GM21381 (cell line): ENCODE measurements around the gene GPR89B.
"Not testable (repeated sequence)": the region's sequence is repeated elsewhere in the genome, so short reads cannot be mapped to it uniquely, and the experiment has no call there.

Source experiments
- ATAC-seq: cut with Tn5 transposase; IDR thresholded peaks from one replicate; pipeline ENCODE4 v1.9.1; 2021; ENCODE audit warnings: mild to moderate bottlenecking, moderate library complexity; ENCODE audit not compliant: unreplicated experiment

The GPR89B gene

GRCh38 chr1:147928236-147929132 lies at the start of gene GPR89B:
Gene GPR89B, plus strand, starts transcription at chr1:147928420. Its CDS starts 117 bp downstream, at chr1:147928537.
- ATAC-seq = peak; percentile 98

GRCh38 chr1:147879911-147880310 lies 48.3 kb upstream of the GPR89B start:
- no peak for ATAC-seq

DNA sequence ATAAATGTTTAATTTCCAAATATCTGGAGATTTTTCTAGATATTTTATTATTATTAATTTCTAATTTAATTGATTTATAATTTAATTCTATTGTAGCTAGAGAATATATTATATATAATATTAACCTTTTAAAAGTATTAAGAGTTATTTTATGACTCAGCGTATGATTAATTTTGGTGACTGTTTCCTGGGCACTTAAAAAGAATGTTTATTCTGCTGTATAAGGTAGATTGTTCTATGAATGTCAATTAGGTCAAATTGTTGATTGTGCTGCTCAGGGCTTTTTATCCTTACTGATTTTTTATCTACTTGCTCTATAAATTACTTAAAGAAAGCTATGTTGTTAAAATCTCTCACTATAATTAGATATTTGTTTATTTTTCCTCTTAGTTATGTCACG lies 45.7 kb upstream of the GPR89B start:
- ATAC-seq = no peak

- peak; percentile 66 for ATAC-seq
Measured at GRCh38 chr1:147890177-147890790, 37.9 kb upstream of the GPR89B start.

DNA sequence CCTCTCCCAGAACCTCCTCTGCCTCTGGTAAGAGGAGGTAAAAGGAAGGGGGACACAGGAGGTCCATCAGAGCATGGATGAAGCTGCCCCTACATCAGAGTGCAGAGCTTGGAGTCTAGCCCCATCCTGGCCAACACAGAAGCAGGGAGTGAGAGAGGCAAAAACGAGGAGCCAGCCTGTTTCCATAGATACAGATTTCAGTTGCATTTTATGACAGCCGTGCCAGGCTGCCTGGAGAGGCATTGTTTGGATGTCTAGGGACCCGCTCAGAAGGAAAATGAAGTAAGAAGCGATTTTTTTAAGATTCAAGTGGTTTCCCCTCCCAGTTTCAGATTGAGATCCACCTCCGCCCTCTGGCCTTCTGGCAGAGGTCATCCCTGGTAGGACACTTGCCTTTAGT lies 37.1 kb upstream of the GPR89B start:
- no peak for ATAC-seq

- no peak for ATAC-seq
Measured at GRCh38 chr1:147892216-147892615, 36.0 kb upstream of the GPR89B start.

DNA sequence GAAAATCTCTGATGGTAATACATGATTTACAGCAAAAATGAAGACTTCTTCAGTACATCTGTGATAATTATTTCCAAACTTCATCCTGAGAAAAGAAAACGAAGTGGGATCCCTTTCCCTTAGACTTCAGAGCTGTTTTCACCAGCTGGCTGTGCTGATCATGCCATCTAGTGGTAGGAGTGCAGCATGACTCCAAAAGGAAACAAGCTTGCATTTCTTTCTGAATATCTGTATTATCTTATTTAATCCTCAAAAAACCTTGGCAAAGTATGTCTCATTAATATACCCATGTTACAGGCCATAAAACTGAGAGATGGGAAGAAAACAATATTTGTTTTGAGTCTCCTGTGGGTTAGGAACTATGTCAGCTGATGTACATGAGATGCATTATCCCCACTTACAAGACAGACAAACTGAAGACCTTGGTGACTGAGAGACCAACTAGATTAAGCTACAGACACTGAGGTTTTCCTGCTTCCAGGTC lies 35.4 kb upstream of the GPR89B start:
- no peak for ATAC-seq

GRCh38 chr1:147895123-147895522 lies 33.1 kb upstream of the GPR89B start:
- ATAC-seq = no peak

- ATAC-seq = no peak
Measured at GRCh38 chr1:147897029-147897752, 31.0 kb upstream of the GPR89B start.

- no peak for ATAC-seq
Measured at GRCh38 chr1:147897789-147898188, 30.4 kb upstream of the GPR89B start.

DNA sequence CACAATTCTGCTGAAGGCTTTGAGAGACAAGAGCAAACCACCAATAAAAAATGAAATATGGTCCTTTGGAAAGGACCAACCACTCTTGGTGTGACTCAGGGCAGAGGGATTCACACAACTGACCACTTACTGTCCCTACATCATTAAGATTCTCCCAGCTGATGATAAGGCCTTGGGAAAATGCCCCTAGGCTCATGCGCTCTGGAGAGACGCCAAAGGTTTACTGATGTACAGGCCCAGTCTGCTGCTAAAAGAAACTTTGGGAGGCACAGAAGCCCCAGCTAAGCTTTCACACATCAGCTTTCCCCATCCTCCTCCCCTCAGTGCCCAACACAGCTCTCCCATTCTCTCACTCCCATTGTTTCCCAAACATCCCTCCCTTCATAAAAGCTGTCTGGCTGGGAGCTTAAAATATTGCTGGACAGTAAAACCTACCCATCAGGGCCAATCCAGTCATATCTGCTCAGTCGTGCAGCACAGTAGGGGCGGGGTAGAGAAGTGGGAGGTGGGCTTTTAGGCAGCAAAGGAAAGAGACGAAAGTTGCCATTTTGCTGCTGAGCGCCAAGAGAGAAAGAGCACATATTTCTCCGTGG lies 25.9 kb upstream of the GPR89B start, which contains the start of gene GJA8:
Gene GJA8, plus strand, starts transcription at position 543 of the 593 bp plus-strand sequence. CDS start 5,161 bp downstream, outside the sequence.
- ATAC-seq = no peak

- no peak for ATAC-seq
Measured at GRCh38 chr1:147904726-147905125, 23.5 kb upstream of the GPR89B start.

DNA sequence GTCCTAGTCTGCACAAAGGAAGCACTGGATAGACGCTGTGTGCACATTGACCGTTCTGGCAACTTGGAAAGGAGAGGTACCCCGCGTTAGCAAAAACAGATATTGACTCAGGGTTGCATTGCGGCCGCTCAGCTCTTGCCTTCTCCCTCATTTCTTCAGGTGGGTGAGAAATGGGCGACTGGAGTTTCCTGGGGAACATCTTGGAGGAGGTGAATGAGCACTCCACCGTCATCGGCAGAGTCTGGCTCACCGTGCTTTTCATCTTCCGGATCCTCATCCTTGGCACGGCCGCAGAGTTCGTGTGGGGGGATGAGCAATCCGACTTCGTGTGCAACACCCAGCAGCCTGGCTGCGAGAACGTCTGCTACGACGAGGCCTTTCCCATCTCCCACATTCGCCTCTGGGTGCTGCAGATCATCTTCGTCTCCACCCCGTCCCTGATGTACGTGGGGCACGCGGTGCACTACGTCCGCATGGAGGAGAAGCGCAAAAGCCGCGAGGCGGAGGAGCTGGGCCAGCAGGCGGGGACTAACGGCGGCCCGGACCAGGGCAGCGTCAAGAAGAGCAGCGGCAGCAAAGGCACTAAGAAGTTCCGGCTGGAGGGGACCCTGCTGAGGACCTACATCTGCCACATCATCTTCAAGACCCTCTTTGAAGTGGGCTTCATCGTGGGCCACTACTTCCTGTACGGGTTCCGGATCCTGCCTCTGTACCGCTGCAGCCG lies 20.3 kb upstream of the GPR89B start:
- ATAC-seq = no peak

- ATAC-seq = no peak
Measured at GRCh38 chr1:147912553-147912952, 15.7 kb upstream of the GPR89B start.

DNA sequence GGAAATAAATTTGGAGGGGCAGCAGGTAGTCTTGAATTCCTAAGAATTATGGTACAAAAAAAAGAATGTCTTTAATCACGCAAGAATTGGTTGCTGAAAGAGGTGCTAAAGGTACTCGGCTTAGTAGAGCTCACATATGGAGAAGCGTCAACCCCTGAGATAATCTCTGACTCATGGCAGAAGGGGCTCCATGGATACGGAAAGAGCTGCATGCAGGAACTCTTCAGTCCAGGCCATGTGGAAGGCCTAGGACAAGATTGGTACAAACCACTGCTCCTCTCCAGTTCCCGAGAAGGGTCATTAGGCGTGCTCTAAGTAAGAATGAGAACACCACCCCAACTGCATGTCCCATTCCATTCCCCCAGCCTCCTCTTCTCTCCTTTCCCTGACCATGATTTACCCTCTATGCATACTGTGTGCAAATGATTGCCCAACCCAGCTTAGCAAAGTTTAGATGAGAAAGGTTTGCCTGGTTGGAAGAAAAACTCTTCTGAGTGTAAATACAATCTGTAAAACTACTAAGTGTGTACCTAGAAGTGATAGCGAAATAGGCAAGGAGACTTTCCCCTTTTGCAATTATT lies 14.8 kb upstream of the GPR89B start:
- ATAC-seq = no peak

DNA sequence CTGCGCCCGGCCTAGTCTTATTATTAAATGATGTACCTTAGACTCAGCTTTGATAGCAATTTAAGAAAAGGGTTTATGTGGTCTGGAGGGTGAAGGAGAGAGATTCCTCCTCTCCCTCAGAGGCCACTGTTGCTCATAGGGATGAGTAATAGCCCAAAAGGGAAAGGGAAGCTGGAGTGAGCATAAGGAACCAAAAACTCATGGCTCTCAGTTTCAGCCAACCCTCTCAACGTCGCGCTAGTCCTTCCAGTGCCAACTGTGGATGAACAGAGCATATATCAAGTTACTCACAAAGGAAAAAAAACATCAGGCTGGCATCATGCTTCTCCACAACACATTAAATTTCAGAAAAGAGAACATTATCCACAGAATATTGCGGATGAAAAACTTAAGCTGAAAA lies 8.3 kb upstream of the GPR89B start:
- ATAC-seq = no peak

DNA sequence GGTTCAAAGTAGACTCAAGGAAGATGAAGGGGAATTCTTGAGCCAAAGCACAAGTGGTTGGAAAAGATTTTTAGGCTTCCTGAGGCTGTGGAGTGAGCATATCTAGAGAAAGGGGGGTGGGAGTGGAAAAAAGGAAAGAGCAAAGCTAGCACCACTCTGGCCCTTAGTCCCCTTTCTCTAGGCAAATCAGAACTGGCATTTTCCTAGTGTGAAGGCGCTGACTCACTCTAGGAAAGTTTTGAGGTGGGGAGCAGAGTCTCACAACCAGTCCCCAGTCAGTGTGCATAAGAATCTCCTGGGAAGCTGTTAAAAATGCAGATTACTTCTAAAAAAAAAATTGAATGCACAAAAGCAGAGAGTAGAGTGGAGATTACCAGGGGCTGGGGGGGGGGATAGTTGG lies 3.4 kb upstream of the GPR89B start:
- ATAC-seq = no peak

- ATAC-seq = not testable (repeated sequence)
Measured at GRCh38 chr1:147927215-147927614, 1.0 kb upstream of the GPR89B start.

DNA sequence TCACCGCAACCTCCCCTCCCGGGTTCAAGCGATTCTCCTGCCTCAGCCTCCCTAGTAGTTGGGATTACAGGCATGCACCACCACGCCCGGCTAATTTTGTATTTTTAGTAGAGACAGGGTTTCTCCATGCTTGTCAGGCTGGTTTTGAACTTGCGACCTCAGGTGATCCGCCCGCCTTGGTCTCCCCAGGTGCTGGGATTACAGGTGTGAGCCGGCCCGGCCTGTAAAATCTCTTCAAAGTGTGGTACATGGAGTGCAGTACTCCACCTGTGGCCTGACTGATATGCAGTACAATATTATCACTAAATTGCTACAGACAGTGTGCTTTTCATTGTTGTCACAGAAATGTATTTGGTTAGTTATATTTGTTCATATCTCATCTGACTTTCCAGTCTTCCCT lies 531 bp upstream of the GPR89B start:
- ATAC-seq = not testable (repeated sequence)

- not testable (repeated sequence) for ATAC-seq
Measured at GRCh38 chr1:147931137-147931536, 2.9 kb downstream of the GPR89B start.
